ENCODE data around the gene RPL21. TPM values are rescaled to one million over a fixed set of nuclear protein-coding genes. Genes with fewer than 3 reads are reported as not detected.

The RPL21 gene
- total RNA-seq = 1,211 and 1,350 TPM in 2 replicates

DNA sequence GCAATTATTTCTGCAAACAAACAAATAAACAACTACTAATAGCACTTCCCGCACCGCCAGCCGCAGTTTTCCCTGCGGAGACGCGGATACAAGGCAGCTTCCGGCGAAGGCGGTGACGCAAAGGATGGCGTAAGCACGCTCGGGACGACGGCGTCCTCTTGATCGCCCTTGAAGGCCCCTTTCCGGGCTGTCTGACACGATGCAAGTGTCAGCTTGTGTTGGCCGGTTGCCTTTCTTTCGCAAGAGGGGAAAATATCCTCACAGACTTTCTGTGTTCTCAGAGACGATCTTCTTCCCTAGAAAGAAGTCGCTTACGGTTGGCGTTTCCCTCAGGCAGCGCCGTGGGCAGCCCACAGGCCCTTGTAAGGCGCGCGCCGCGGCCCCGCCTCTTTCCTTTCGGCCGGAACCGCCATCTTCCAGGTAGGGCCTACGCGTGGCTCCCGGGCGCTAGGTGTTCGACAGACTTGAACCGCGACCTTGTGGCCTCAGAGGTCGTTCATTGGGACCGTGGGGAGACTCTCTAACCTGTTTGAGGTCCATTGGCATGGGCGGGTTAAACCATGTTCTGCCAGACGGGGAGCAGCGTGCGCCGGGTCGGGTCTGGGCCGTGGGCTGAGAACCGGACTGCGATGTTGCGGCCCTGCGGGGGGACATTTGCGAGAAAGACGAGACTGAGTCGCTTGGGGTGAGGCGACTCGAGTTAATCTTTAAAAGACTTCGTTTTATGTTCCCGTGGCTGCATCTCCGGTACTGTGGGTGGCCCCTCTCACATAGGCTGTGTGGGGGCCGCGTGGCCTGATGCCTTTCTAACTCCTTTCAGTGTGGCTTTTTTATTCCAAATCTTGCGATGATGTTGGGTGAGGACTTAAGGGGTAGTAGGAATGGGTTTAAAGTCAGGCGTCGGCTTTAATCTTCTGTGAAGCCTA, at the start of gene RPL21:
RPL21 (plus strand) TSS at position 393 of the 926 bp plus-strand sequence. CDS start 2,219 bp downstream, outside the sequence.

DNA sequence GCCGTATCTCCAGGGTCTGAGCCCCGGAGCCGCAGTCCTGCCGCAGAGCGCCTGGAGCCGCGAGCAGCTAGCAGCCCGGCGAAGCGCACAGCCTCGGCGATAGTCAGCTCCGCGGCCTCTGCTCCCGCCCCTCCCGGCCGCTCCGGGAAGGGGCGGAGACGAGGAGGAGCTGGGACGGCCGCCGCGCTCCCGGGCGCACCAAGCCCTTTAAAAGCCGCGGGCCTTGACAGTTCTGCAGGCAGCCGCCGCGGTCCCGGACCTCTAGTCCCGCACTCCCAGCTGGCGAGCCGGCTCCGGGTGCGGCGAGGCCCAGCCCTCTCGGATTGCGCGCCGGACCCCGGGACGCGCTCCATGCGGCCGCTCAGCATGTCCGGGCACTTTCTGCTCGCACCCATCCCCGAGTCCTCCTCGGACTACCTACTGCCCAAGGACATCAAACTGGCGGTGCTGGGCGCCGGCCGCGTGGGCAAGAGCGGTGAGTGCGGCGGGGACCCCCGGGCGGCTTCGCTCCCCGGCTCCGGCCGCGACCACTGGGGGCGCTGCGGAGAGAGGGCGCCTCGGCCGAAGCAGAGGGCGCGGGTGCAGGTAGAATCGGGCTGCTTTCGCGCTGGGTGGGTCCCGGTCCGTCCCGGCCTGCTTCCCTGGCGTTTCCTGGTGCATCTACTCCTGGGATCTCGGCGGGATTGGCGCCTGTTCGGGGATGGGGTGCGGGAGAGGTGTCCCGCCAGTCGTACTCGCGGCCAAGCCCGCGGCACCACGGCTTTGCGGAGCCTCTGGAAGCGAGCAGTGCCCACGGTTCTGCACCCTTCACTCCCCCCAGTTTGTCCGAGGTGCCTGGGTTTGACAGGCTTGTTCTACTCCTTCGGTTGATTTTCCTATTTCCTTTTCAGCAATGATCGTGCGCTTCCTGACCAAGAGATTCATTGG, 19.5 kb downstream of the RPL21 start, which contains the start of gene RASL11A:
RASL11A (plus strand) TSS at position 237 of the 927 bp plus-strand sequence; CDS start at position 352, 115 bp downstream.

Other genes starting within 250 kb of the RPL21 start
- gene USP12, start 79.7 kb upstream of the RPL21 start, total RNA-seq = 20.2 and 20.8 TPM in 2 replicates
- 5.8 and 6.4 TPM in 2 replicates for gene RASL11A, start 19.3 kb downstream of the RPL21 start, total RNA-seq
- gene GTF3A, start 173.1 kb downstream of the RPL21 start, total RNA-seq = 150 and 159 TPM in 2 replicates
- gene MTIF3, start 199.0 kb downstream of the RPL21 start, total RNA-seq = 40.0 and 83.2 TPM in 2 replicates

All from mammary microvascular endothelial cell (primary cell).